Heart left ventricle (tissue), 13 donors: ENCODE results near the gene NCOA1.

Experiments used
- POLR2A ChIP-seq, 2 donors: fragments of 450-650 bp; IDR thresholded peaks; one replicate each; pipeline ENCODE4 v1.6.1; 2017; ENCODE audit warnings: antibody characterized with exemption in 2 of 2, mild to moderate bottlenecking in 2 of 2, moderate library complexity in 2 of 2
- TF ChIP-seq, protein P1 (sequence below), 12 donors: fragments of 200-600 bp; sonication (generic) in 4 of 12; IDR thresholded peaks; one replicate each; pipeline versions ENCODE4 v1.5.0 to v1.8.0; 2018 to 2022; ENCODE audit warnings: antibody characterized with exemption in 12 of 12, mild to moderate bottlenecking in 5 of 12
- donor health status: ischemic (EF 13 %, LVEDD 7.1; RV severe dilation, severe dysfunction).
- donor health status: DM: no; HTN: yes; CAD: no.
- donor health status: DM: no; HTN: no; CAD: no.
- donor health status: ischemic (EF 25% LVEDD 6.9; RV normal size, moderate dysfunction).
- donor health status: ischemic (EF 25% LVEDD 5.7; RV mildly dilated, moderate dysfunction).
- donor health status: ischemic (EF 35%, LVEDD 5.7; RV mildly dilated, moderate dysfunction).
- donor health status: nonischemic (EF 11% LVEDD 7.7; RV severe dilation, severe dysfunction).
- donor health status: DM: yes; HTN: yes; CAD: no.
- donor health status: PGD.
- donor health status: ischemic (EF 29% LVEDD 5.4; RV normal size, mild dysfunction).
- donor health status: nonischemic (EF 23%, LVEDD 6.1; RV moderate dilation, normal function).

DNA sequence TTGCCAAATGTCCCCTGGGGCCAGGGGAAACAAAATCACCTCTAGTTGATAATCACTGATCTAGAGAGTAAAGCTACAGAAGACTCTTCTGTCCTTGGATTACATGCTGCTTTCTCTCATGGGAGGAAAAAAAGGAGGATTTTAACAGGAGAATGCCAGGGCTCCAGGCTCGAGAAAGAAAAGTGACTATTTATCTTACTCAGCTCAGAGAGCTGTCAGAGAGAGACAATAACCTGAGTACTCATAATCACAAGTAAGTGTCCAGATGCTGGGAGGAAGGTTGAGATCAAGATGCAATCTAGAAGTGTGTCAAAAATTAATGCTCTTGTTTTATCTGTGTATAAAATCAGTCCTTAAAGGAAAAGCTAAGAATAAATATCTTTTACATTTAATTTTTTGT lies 168.8 kb downstream of the NCOA1 start:
- no peak for TF ChIP-seq POLR2A (IDR thresholded peaks at IDR 0.05)
- TF ChIP-seq, protein P1, sequence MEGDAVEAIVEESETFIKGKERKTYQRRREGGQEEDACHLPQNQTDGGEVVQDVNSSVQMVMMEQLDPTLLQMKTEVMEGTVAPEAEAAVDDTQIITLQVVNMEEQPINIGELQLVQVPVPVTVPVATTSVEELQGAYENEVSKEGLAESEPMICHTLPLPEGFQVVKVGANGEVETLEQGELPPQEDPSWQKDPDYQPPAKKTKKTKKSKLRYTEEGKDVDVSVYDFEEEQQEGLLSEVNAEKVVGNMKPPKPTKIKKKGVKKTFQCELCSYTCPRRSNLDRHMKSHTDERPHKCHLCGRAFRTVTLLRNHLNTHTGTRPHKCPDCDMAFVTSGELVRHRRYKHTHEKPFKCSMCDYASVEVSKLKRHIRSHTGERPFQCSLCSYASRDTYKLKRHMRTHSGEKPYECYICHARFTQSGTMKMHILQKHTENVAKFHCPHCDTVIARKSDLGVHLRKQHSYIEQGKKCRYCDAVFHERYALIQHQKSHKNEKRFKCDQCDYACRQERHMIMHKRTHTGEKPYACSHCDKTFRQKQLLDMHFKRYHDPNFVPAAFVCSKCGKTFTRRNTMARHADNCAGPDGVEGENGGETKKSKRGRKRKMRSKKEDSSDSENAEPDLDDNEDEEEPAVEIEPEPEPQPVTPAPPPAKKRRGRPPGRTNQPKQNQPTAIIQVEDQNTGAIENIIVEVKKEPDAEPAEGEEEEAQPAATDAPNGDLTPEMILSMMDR (IDR thresholded peaks at IDR 0.05) = no peak
